Endothelial cell of umbilical vein (primary cell): ENCODE measurements around the gene ADGRG2. TPM values are rescaled to one million over a fixed set of nuclear protein-coding genes. Genes with fewer than 3 reads are reported as not detected.

Experiments used
- BruUV-seq: library from RNA; stranded (reverse); fragments of 400-500 nt; replicated peaks from 2 replicates; lab custom pipeline; 2021; lab: Mats Ljungman, UMichigan
- CTCF ChIA-PET: fragments of 300-600, 350-600 bp; sonication (Branson Sonifier 250); formaldehyde crosslinking; loops from one replicate; lab custom pipeline; 2021; ENCODE audit warnings: antibody characterized with exemption, inconsistent platforms; lab: Charles Lee
- POLR2A ChIA-PET: fragments of 300-600, 350-600 bp; sonication (Branson Sonifier 250); formaldehyde crosslinking; loops from one replicate; lab custom pipeline; 2021; ENCODE audit warnings: antibody characterized with exemption, inconsistent platforms; lab: Charles Lee
- DNase-seq: peaks from one replicate; pipeline ENCODE4 v3.0.0-alpha.2; 2011; ENCODE audit warnings: low read depth, low spot score
- FAIRE-seq: peaks from 2 replicates; lab custom pipeline; 2011; peaks lifted over from hg19 to GRCh38; lab: Jason Lieb, UNC
- H2AFZ ChIP-seq: 2 replicates; pipeline ENCODE4 v1.6.0; 2012; ENCODE audit warnings: low read depth, low read length, control low read depth, inconsistent platforms
- H3K27ac ChIP-seq: 2 replicates; pipeline ENCODE4 v1.5.1; 2011; ENCODE audit warnings: low read depth, mild to moderate bottlenecking, control low read depth, low read length, moderate library complexity; ENCODE audit not compliant: insufficient read depth
- H3K27me3 ChIP-seq, 2 experiments: 2 replicates each; pipeline versions ENCODE4 v1.6.0 to v1.6.1; 2011; ENCODE audit warnings: low read length in 2 of 2, mixed read lengths in 1 of 2; ENCODE audit not compliant: control insufficient read depth in 2 of 2, insufficient read depth in 2 of 2
- H3K36me3 ChIP-seq, 2 experiments: 2 replicates in 1 of 2; 3 replicates in 1 of 2; pipeline ENCODE4 v1.5.1; 2011; ENCODE audit warnings: low read length in 2 of 2, mild to moderate bottlenecking in 1 of 2, moderate library complexity in 1 of 2; ENCODE audit not compliant: control insufficient read depth in 2 of 2, insufficient read depth in 2 of 2; ENCODE audit errors: extremely low read depth in 1 of 2
- H3K4me1 ChIP-seq: 3 replicates; pipeline ENCODE4 v1.5.1; 2011; ENCODE audit warnings: mild to moderate bottlenecking, low read length; ENCODE audit not compliant: control insufficient read depth, insufficient read depth; ENCODE audit errors: extremely low read depth
- H3K4me2 ChIP-seq: 2 replicates; pipeline ENCODE4 v1.6.1; 2011; ENCODE audit warnings: low read length, control low read depth, mixed read lengths; ENCODE audit not compliant: insufficient read depth
- H3K4me3 ChIP-seq, 3 experiments: fragments of 200-600 bp in 1 of 3; sonication (generic), shearing (Covaris generic) in 1 of 3; replicated peaks in 1 of 3; 2 replicates each; pipeline ENCODE4 v1.5.1; 2011 to 2016; ENCODE audit warnings: control low read depth in 3 of 3, low read length in 3 of 3, mild to moderate bottlenecking in 2 of 3, inconsistent platforms in 1 of 3, low read depth in 1 of 3, moderate library complexity in 1 of 3; ENCODE audit not compliant: insufficient read depth in 1 of 3
- H3K79me2 ChIP-seq: 2 replicates; pipeline ENCODE4 v1.6.0; 2012; ENCODE audit warnings: low read length, inconsistent platforms; ENCODE audit not compliant: control insufficient read depth, insufficient read depth
- H3K9ac ChIP-seq: replicated peaks from 2 replicates; pipeline ENCODE3; 2011; ENCODE audit warnings: low read length, control low read depth; ENCODE audit not compliant: insufficient read depth; ENCODE audit errors: extremely low read depth
- H3K9me1 ChIP-seq: replicated peaks from 3 replicates; pipeline ENCODE4 v1.6.0; 2011; ENCODE audit warnings: mild to moderate bottlenecking, low read length; ENCODE audit not compliant: control insufficient read depth, insufficient read depth; ENCODE audit errors: extremely low read depth
- H3K9me3 ChIP-seq: replicated peaks from 2 replicates; pipeline ENCODE4 v1.5.1; 2012; ENCODE audit warnings: low read length, inconsistent platforms; ENCODE audit not compliant: control insufficient read depth, insufficient read depth
- H4K20me1 ChIP-seq: replicated peaks from 2 replicates; pipeline ENCODE3; 2011; ENCODE audit warnings: mild to moderate bottlenecking, low read length; ENCODE audit not compliant: control insufficient read depth, insufficient read depth; ENCODE audit errors: extremely low read depth
- EZH2 ChIP-seq: IDR thresholded peaks from 2 replicates; pipeline ENCODE4 v1.6.1; 2012; ENCODE audit warnings: borderline replicate concordance, low read depth, mild to moderate bottlenecking, moderate library complexity, low read length, inconsistent platforms; ENCODE audit not compliant: severe bottlenecking
- FOS ChIP-seq: IDR thresholded peaks from 2 replicates; pipeline ENCODE4 v1.6.1; 2011; ENCODE audit warnings: mild to moderate bottlenecking, low read length, moderate library complexity, borderline replicate concordance; ENCODE audit not compliant: insufficient read depth
- GATA2 ChIP-seq: IDR thresholded peaks from 2 replicates; pipeline ENCODE4 v1.7.0; 2011; ENCODE audit warnings: low read depth, mild to moderate bottlenecking, moderate library complexity, mixed read lengths, low read length; ENCODE audit not compliant: insufficient read length, insufficient read depth
- JUN ChIP-seq: IDR thresholded peaks from 2 replicates; pipeline ENCODE4 v1.6.1; 2011; ENCODE audit warnings: borderline replicate concordance, low read depth; ENCODE audit not compliant: insufficient read length, insufficient read depth
- MYC ChIP-seq: IDR thresholded peaks from one replicate; pipeline ENCODE4 v1.6.1; 2011; ENCODE audit warnings: mild to moderate bottlenecking, low read depth, low read length
- POLR2A ChIP-seq: IDR thresholded peaks from 2 replicates; pipeline ENCODE4 v1.6.1; 2012; ENCODE audit warnings: low read depth, mild to moderate bottlenecking, control low read depth, low read length
- POLR2AphosphoS5 ChIP-seq: IDR thresholded peaks from 2 replicates; pipeline ENCODE4 v1.6.1; 2012; ENCODE audit warnings: low read depth, mild to moderate bottlenecking, control low read depth, low read length, moderate library complexity; ENCODE audit not compliant: insufficient read depth
- dilution Hi-C: fragments of 300-500 bp; cut with MboI; formaldehyde crosslinking; loops from one replicate; pipeline ENCODE4 v1.15.0; 2019; ENCODE audit warnings: low sequenced_read_pairs; ENCODE audit not compliant: extremely low pct_ligation_motif_present
- intact Hi-C: fragments of 100-400 bp; cut with micrococcal nuclease; formaldehyde crosslinking; loops from one replicate; pipeline ENCODE4 v1.10.0; 2022
- polyA plus RNA-seq, 4 experiments: library from polyadenylated mRNA; depleted of rRNA in 3 of 4; stranded (reverse) in 3 of 4; unstranded in 1 of 4; fragments of >200 nt; gene quantifications; 2 replicates each; pipeline versions ENCODE4 v1.2.1 to v1.2.3, GENCODE V29; 2011 to 2012; ENCODE audit warnings: missing spikeins in 1 of 4
- total RNA-seq: library from RNA; stranded (reverse); gene quantifications from 2 replicates; pipeline ENCODE4 v1.2.3, GENCODE V29; 2021
- TF ChIP-seq, protein P1 (sequence below), 2 donors: IDR thresholded peaks; 1 replicate in 1 of 2; 2 replicates in 1 of 2; pipeline ENCODE4 v1.5.1; 2011; ENCODE audit warnings: low read length in 2 of 2, mild to moderate bottlenecking in 2 of 2, moderate library complexity in 2 of 2, control low read depth in 1 of 2, inconsistent platforms in 1 of 2, low read depth in 1 of 2; ENCODE audit not compliant: insufficient read depth in 1 of 2; ENCODE audit errors: extremely low read depth in 1 of 2
- TF ChIP-seq, protein P2 (sequence below): IDR thresholded peaks from 2 replicates; pipeline ENCODE4 v1.6.1; 2011; ENCODE audit not compliant: insufficient read depth, insufficient read length

The ADGRG2 gene
- total and polyA plus RNA-seq, 2 donors (not counting 3 experiments of a cell fraction or from before 2014, with no cell fraction given), result not detected

DNA sequence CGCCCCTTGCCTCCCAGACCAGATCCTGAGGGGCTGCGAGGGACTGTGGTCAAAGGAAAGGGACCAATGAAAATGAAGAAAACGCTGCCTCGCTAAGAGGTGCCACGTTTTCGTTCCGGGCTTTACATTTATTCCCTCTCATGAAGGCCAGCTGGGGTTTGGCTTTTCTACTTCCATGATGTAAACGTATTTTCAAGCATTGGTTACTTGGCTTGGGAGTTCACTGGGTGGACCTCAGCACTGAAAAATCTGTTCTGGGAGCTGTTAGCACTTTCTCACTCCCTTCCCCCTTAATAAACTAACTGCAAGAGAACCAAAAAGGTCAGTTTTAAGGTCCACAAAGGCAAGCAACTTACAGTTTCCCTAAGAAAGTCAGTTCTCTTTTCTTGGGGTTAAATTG lies 40.6 kb upstream of the ADGRG2 start:
- no peak overlapping the region for H3K4me2 ChIP-seq
- H3K36me3 ChIP-seq, result no peaks in the 10 kb centered on the region
- DNase-seq (no peak), FAIRE-seq (no peak)
- no peak overlapping the region for H3K9ac ChIP-seq
- no peaks in the 10 kb centered on the region for H3K27me3 ChIP-seq
- no peaks in the 10 kb centered on the region for H3K9me1 ChIP-seq
- H4K20me1 ChIP-seq, result no peaks in the 10 kb centered on the region
- H2AFZ ChIP-seq, result no peak overlapping the region
- H3K27ac ChIP-seq, result no peak overlapping the region
- H3K4me3 ChIP-seq, result no peak overlapping the region
- H3K9me3 ChIP-seq, result no peaks in the 10 kb centered on the region
- CTCF ChIA-PET, result no interaction called here
- no TSS peak for BruUV-seq
- TF ChIP-seq, protein P1, sequence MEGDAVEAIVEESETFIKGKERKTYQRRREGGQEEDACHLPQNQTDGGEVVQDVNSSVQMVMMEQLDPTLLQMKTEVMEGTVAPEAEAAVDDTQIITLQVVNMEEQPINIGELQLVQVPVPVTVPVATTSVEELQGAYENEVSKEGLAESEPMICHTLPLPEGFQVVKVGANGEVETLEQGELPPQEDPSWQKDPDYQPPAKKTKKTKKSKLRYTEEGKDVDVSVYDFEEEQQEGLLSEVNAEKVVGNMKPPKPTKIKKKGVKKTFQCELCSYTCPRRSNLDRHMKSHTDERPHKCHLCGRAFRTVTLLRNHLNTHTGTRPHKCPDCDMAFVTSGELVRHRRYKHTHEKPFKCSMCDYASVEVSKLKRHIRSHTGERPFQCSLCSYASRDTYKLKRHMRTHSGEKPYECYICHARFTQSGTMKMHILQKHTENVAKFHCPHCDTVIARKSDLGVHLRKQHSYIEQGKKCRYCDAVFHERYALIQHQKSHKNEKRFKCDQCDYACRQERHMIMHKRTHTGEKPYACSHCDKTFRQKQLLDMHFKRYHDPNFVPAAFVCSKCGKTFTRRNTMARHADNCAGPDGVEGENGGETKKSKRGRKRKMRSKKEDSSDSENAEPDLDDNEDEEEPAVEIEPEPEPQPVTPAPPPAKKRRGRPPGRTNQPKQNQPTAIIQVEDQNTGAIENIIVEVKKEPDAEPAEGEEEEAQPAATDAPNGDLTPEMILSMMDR (IDR thresholded peaks at IDR 0.05; ENCODE audit: extremely low read depth in 1 of 2, insufficient read depth in 1 of 2, low read depth in 1 of 2, low read length in 2 of 2), result no peak
- no peak for TF ChIP-seq GATA2
- no peak for TF ChIP-seq POLR2AphosphoS5
- TF ChIP-seq JUN, result no peak
- no peak for TF ChIP-seq MYC
- no peak for TF ChIP-seq FOS
- TF ChIP-seq POLR2A, result no peak
- no peak for TF ChIP-seq EZH2
- TF ChIP-seq, protein P2, sequence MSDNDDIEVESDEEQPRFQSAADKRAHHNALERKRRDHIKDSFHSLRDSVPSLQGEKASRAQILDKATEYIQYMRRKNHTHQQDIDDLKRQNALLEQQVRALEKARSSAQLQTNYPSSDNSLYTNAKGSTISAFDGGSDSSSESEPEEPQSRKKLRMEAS, result no peak
- POLR2A ChIA-PET, result no interaction called here
- intact Hi-C loops, result no loop called here
- dilution Hi-C loops, result no loop called here
- H3K79me2 ChIP-seq, result no peaks in the 10 kb centered on the region
- no peaks in the 10 kb centered on the region for H3K4me1 ChIP-seq
